GM23338 (cell line): ENCODE results near the gene TBCB. TPM values are rescaled to one million over a fixed set of nuclear protein-coding genes. Genes with fewer than 3 reads are reported as not detected.
A peak's percentile ranks its signal among the peaks of the same experiment; 100 is the strongest.

Source experiments
- ATAC-seq: fragments of 200-7000 bp; cut with Tn5 transposase; 3 replicates; pipeline ENCODE4 v1.9.1; 2020
- DNase-seq: peaks from one replicate; pipeline ENCODE4 v3.0.0-alpha.2; 2015; ENCODE audit warnings: low spot score
- H2AFZ ChIP-seq: fragments of 200-600 bp; sonication (generic); 2 replicates; pipeline ENCODE4 v1.8.0; 2016; ENCODE audit warnings: antibody characterized with exemption, mild to moderate bottlenecking, moderate library complexity
- H3F3A ChIP-seq: fragments of 200-600 bp; sonication (generic); replicated peaks from 2 replicates; pipeline ENCODE4 v1.8.0; 2017; ENCODE audit warnings: antibody characterized with exemption, mixed run types, low read depth
- H3K27ac ChIP-seq: fragments of 200-600 bp; sonication (generic); 2 replicates; pipeline ENCODE4 v1.6.1; 2016; ENCODE audit warnings: low read depth
- H3K27me3 ChIP-seq: fragments of 200-600 bp; sonication (generic); 2 replicates; pipeline ENCODE4 v1.8.0; 2016; ENCODE audit warnings: mild to moderate bottlenecking, mixed run types, moderate library complexity; ENCODE audit not compliant: insufficient read depth
- H3K36me3 ChIP-seq: fragments of 200-600 bp; sonication (generic); 2 replicates; pipeline ENCODE4 v1.8.0; 2016; ENCODE audit warnings: mild to moderate bottlenecking; ENCODE audit not compliant: insufficient read depth
- H3K4me1 ChIP-seq: fragments of 200-600 bp; sonication (generic); 2 replicates; pipeline ENCODE4 v1.8.0; 2016; ENCODE audit warnings: mild to moderate bottlenecking, moderate library complexity; ENCODE audit not compliant: insufficient read depth
- H3K4me2 ChIP-seq: fragments of 200-600 bp; sonication (generic); 2 replicates; pipeline ENCODE4 v1.7.1; 2017; ENCODE audit warnings: mixed run types
- H3K4me3 ChIP-seq: fragments of 200-600 bp; sonication (generic); 2 replicates; pipeline ENCODE4 v1.6.1; 2016; ENCODE audit warnings: mixed run types
- H3K79me2 ChIP-seq: fragments of 200-600 bp; sonication (generic); replicated peaks from 2 replicates; pipeline ENCODE4 v1.8.0; 2017; ENCODE audit warnings: mild to moderate bottlenecking; ENCODE audit not compliant: insufficient read depth
- H3K9me2 ChIP-seq: fragments of 200-600 bp; sonication (generic); 2 replicates; pipeline ENCODE4 v1.8.0; 2017; ENCODE audit not compliant: insufficient read depth
- H4K20me1 ChIP-seq: fragments of 200-600 bp; sonication (generic); replicated peaks from 2 replicates; pipeline ENCODE4 v1.8.0; 2017; ENCODE audit warnings: mild to moderate bottlenecking; ENCODE audit not compliant: insufficient read depth
- H3K27ac Mint-ChIP-seq: 2 replicates; pipeline ENCODE4 v1.8.0; 2020; ENCODE audit warnings: inconsistent platforms, mild to moderate bottlenecking, moderate library complexity, mixed read lengths
- H3K27me3 Mint-ChIP-seq: 3 replicates; pipeline ENCODE4 v1.8.0; 2022; ENCODE audit warnings: low read depth, mild to moderate bottlenecking, moderate library complexity, mixed read lengths, inconsistent platforms; ENCODE audit not compliant: insufficient read depth, poor library complexity
- H3K36me3 Mint-ChIP-seq: 3 replicates; pipeline ENCODE4 v1.8.0; 2021; ENCODE audit warnings: low read depth, mild to moderate bottlenecking, inconsistent platforms, moderate library complexity, mixed read lengths
- H3K4me1 Mint-ChIP-seq: 3 replicates; pipeline ENCODE4 v1.8.0; 2020; ENCODE audit warnings: mild to moderate bottlenecking, inconsistent platforms, mixed read lengths
- H3K4me3 Mint-ChIP-seq: 3 replicates; pipeline ENCODE4 v1.8.0; 2021; ENCODE audit warnings: moderate library complexity, mild to moderate bottlenecking, inconsistent platforms, mixed read lengths
- H3K9me3 Mint-ChIP-seq: 3 replicates; pipeline ENCODE4 v1.8.0; 2020; ENCODE audit warnings: moderate library complexity, mild to moderate bottlenecking, inconsistent platforms, mixed read lengths
- CREB1 ChIP-seq: fragments of 250-450 bp; sonication (Bioruptor Pico); IDR thresholded peaks from 2 replicates; pipeline ENCODE4 v1.5.0; 2020; ENCODE audit warnings: low read depth, mild to moderate bottlenecking, moderate library complexity
- EZH2 ChIP-seq: fragments of 200-600 bp; sonication (generic); IDR thresholded peaks from one replicate; pipeline ENCODE4 v1.8.0; 2017; ENCODE audit warnings: antibody characterized with exemption, mild to moderate bottlenecking, low read depth; ENCODE audit not compliant: unreplicated experiment
- EZH2phosphoT487 ChIP-seq: fragments of 200-600 bp; sonication (generic); IDR thresholded peaks from one replicate; pipeline ENCODE4 v1.8.1; 2018; ENCODE audit warnings: antibody characterized with exemption; ENCODE audit not compliant: unreplicated experiment
- NANOG ChIP-seq: IDR thresholded peaks from 2 replicates; pipeline ENCODE4 v1.6.1; 2016; ENCODE audit warnings: antibody characterized with exemption, borderline replicate concordance
- POLR2AphosphoS5 ChIP-seq: IDR thresholded peaks from 2 replicates; pipeline ENCODE4 v1.6.1; 2016; ENCODE audit warnings: antibody characterized with exemption, low read depth
- STAT1 ChIP-seq: IDR thresholded peaks from one replicate; pipeline ENCODE4 v1.6.1; 2016; ENCODE audit warnings: antibody characterized with exemption; ENCODE audit not compliant: unreplicated experiment
- ZNF331 ChIP-seq: fragments of 250-450 bp; sonication (Bioruptor Pico); IDR thresholded peaks from 2 replicates; pipeline ENCODE4 v1.5.0; 2020; ENCODE audit warnings: low read depth, mild to moderate bottlenecking, moderate library complexity
- polyA plus RNA-seq: library from polyadenylated mRNA; unstranded; fragments of >200 nt; fragmentation: Nextera tagmentation; extraction: Ambion mirVana; gene quantifications from 2 replicates; pipeline ENCODE4 v1.2.1, GENCODE V29; 2016
- total RNA-seq: library from RNA; depleted of rRNA; stranded (reverse); fragments of >200 nt; shearing (Covaris generic); gene quantifications from 2 replicates; pipeline ENCODE4 v1.2.3, GENCODE V29; 2014
- TF ChIP-seq, protein P1 (sequence below): IDR thresholded peaks from one replicate; pipeline ENCODE4 v1.6.1; 2018; ENCODE audit warnings: antibody characterized with exemption; ENCODE audit not compliant: unreplicated experiment
- TF ChIP-seq, protein P2 (sequence below): IDR thresholded peaks from 2 replicates; pipeline ENCODE4 v1.6.1; 2016; ENCODE audit warnings: antibody characterized with exemption
- TF ChIP-seq, protein P3 (sequence below), 2 experiments: fragments of 200-600 bp in 1 of 2; sonication (generic) in 1 of 2; conservative IDR thresholded peaks; 2 replicates each; pipeline versions ENCODE4 v1.5.1 to v1.6.1; 2016 to 2017; ENCODE audit warnings: antibody characterized with exemption in 2 of 2, low read depth in 2 of 2, mild to moderate bottlenecking in 2 of 2, moderate library complexity in 1 of 2
- TF ChIP-seq, protein P4 (sequence below): fragments of 250-450 bp; sonication (Bioruptor Pico); IDR thresholded peaks from 2 replicates; pipeline ENCODE4 v1.5.0; 2020; ENCODE audit warnings: mild to moderate bottlenecking, moderate library complexity

The TBCB gene
- total and polyA plus RNA-seq, 2 experiments from 2014 or later, result 275 to 290 TPM

DNA sequence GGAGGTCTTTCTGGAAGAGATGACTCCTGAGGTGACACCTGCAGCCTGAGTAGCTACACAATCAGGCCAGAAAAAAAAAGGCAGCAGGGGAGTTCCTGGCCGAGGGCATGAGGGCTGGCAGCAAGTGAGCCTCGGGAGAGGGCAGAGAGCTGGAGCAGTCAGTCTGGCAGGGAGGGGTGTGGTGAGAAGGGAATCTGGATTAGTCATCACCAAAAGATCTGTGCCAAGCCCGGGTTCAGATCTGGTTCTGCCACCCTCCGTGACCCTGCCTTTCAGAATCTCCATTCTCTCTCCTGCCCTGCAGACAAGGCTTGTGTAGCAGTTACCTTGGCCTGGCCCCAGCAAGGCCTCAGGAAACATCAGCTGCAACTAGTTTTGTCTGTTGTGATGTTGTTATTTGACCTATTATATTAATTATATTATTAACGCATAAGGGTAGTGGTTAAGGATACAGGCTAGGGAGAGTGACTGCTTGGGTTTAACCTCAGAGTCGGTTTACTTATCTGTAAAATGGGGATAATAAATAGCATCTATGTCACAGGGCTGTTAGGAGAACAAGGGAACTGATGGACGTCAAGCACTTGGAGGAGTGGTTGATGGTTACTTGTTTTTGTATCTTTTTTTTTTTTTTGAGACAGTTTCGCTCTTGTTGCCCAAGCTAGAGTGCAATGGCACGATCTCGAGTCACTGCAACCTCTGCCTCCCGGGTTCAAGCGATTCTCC, 21.9 kb downstream of the TBCB start (continued):
- TF ChIP-seq, protein P1, sequence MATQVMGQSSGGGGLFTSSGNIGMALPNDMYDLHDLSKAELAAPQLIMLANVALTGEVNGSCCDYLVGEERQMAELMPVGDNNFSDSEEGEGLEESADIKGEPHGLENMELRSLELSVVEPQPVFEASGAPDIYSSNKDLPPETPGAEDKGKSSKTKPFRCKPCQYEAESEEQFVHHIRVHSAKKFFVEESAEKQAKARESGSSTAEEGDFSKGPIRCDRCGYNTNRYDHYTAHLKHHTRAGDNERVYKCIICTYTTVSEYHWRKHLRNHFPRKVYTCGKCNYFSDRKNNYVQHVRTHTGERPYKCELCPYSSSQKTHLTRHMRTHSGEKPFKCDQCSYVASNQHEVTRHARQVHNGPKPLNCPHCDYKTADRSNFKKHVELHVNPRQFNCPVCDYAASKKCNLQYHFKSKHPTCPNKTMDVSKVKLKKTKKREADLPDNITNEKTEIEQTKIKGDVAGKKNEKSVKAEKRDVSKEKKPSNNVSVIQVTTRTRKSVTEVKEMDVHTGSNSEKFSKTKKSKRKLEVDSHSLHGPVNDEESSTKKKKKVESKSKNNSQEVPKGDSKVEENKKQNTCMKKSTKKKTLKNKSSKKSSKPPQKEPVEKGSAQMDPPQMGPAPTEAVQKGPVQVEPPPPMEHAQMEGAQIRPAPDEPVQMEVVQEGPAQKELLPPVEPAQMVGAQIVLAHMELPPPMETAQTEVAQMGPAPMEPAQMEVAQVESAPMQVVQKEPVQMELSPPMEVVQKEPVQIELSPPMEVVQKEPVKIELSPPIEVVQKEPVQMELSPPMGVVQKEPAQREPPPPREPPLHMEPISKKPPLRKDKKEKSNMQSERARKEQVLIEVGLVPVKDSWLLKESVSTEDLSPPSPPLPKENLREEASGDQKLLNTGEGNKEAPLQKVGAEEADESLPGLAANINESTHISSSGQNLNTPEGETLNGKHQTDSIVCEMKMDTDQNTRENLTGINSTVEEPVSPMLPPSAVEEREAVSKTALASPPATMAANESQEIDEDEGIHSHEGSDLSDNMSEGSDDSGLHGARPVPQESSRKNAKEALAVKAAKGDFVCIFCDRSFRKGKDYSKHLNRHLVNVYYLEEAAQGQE, result no peak
- TF ChIP-seq EZH2, result no peak
- no peak for TF ChIP-seq EZH2phosphoT487
- no peak for TF ChIP-seq POLR2AphosphoS5
- TF ChIP-seq, protein P2, sequence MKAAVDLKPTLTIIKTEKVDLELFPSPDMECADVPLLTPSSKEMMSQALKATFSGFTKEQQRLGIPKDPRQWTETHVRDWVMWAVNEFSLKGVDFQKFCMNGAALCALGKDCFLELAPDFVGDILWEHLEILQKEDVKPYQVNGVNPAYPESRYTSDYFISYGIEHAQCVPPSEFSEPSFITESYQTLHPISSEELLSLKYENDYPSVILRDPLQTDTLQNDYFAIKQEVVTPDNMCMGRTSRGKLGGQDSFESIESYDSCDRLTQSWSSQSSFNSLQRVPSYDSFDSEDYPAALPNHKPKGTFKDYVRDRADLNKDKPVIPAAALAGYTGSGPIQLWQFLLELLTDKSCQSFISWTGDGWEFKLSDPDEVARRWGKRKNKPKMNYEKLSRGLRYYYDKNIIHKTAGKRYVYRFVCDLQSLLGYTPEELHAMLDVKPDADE, result no peak
- no peak for TF ChIP-seq CREB1

DNA sequence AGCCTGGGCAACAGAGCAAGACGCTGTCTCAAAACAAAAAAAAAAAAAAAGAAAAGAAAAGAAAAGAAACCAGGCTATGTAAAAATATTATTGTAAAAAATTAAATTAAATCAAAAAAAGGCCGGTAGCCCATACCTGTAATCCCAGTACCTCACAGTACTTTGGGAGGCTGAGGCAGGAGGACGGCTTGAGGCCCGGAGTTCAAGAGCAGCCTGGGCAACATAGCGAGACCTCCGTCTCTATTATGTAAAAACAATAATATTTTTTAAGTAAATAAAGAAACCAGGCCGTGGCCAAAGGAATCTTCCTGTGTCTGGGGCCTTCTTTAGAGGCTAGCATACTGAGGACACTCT, 23.8 kb downstream of the TBCB start:
- H3K27ac ChIP-seq, result peak overlapping the region; percentile 79; the same call in 1 of the 2 replicates
- Mint-ChIP-seq H3K4me1 (peaks cover 16% of the 10 kb centered on the region), H3K9me3 (no peaks in the 10 kb centered on the region)
- TF ChIP-seq ZNF331 (CRISPR knock-in tag) (no peak), EZH2 (no peak), NANOG (no peak), STAT1 (no peak)
- TF ChIP-seq, protein P2, result no peak
- TF ChIP-seq, protein P3, sequence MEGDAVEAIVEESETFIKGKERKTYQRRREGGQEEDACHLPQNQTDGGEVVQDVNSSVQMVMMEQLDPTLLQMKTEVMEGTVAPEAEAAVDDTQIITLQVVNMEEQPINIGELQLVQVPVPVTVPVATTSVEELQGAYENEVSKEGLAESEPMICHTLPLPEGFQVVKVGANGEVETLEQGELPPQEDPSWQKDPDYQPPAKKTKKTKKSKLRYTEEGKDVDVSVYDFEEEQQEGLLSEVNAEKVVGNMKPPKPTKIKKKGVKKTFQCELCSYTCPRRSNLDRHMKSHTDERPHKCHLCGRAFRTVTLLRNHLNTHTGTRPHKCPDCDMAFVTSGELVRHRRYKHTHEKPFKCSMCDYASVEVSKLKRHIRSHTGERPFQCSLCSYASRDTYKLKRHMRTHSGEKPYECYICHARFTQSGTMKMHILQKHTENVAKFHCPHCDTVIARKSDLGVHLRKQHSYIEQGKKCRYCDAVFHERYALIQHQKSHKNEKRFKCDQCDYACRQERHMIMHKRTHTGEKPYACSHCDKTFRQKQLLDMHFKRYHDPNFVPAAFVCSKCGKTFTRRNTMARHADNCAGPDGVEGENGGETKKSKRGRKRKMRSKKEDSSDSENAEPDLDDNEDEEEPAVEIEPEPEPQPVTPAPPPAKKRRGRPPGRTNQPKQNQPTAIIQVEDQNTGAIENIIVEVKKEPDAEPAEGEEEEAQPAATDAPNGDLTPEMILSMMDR (conservative IDR thresholded peaks at IDR 0.05; ENCODE audit: low read depth in 2 of 2), result no peak
- TF ChIP-seq, protein P4, sequence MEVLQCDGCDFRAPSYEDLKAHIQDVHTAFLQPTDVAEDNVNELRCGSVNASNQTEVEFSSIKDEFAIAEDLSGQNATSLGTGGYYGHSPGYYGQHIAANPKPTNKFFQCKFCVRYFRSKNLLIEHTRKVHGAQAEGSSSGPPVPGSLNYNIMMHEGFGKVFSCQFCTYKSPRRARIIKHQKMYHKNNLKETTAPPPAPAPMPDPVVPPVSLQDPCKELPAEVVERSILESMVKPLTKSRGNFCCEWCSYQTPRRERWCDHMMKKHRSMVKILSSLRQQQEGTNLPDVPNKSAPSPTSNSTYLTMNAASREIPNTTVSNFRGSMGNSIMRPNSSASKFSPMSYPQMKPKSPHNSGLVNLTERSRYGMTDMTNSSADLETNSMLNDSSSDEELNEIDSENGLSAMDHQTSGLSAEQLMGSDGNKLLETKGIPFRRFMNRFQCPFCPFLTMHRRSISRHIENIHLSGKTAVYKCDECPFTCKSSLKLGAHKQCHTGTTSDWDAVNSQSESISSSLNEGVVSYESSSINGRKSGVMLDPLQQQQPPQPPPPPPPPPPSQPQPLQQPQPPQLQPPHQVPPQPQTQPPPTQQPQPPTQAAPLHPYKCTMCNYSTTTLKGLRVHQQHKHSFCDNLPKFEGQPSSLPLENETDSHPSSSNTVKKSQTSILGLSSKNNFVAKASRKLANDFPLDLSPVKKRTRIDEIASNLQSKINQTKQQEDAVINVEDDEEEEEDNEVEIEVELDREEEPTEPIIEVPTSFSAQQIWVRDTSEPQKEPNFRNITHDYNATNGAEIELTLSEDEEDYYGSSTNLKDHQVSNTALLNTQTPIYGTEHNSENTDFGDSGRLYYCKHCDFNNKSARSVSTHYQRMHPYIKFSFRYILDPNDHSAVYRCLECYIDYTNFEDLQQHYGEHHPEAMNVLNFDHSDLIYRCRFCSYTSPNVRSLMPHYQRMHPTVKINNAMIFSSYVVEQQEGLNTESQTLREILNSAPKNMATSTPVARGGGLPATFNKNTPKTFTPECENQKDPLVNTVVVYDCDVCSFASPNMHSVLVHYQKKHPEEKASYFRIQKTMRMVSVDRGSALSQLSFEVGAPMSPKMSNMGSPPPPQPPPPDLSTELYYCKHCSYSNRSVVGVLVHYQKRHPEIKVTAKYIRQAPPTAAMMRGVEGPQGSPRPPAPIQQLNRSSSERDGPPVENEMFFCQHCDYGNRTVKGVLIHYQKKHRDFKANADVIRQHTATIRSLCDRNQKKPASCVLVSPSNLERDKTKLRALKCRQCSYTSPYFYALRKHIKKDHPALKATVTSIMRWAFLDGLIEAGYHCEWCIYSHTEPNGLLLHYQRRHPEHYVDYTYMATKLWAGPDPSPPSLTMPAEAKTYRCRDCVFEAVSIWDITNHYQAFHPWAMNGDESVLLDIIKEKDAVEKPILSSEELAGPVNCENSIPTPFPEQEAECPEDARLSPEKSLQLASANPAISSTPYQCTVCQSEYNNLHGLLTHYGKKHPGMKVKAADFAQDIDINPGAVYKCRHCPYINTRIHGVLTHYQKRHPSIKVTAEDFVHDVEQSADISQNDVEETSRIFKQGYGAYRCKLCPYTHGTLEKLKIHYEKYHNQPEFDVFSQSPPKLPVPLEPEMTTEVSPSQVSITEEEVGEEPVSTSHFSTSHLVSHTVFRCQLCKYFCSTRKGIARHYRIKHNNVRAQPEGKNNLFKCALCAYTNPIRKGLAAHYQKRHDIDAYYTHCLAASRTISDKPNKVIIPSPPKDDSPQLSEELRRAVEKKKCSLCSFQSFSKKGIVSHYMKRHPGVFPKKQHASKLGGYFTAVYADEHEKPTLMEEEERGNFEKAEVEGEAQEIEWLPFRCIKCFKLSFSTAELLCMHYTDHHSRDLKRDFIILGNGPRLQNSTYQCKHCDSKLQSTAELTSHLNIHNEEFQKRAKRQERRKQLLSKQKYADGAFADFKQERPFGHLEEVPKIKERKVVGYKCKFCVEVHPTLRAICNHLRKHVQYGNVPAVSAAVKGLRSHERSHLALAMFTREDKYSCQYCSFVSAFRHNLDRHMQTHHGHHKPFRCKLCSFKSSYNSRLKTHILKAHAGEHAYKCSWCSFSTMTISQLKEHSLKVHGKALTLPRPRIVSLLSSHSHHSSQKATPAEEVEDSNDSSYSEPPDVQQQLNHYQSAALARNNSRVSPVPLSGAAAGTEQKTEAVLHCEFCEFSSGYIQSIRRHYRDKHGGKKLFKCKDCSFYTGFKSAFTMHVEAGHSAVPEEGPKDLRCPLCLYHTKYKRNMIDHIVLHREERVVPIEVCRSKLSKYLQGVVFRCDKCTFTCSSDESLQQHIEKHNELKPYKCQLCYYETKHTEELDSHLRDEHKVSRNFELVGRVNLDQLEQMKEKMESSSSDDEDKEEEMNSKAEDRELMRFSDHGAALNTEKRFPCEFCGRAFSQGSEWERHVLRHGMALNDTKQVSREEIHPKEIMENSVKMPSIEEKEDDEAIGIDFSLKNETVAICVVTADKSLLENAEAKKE (CRISPR knock-in tag), result no peak

More for the DNA sequence above, 23.8 kb downstream of the TBCB start:
- Histone ChIP-seq H3K79me2 (peaks cover 6% of the 10 kb centered on the region), H3K27me3 (no peaks in the 10 kb centered on the region), H3K4me3 (peak overlapping the region; percentile 100), H3K36me3 (peaks cover 12% of the 10 kb centered on the region), H3F3A (peaks cover 12% of the 10 kb centered on the region; the same call in 1 of the 2 replicates), H3K4me1 (no peaks in the 10 kb centered on the region; the same call in 1 of the 2 replicates), H3K9me2 (no peaks in the 10 kb centered on the region), H3K4me2 (peak overlapping the region; percentile 98), H4K20me1 (no peaks in the 10 kb centered on the region), H2AFZ (peak overlapping the region; percentile 98)
- Mint-ChIP-seq H3K27me3 (peaks cover 11% of the 10 kb centered on the region), H3K36me3 (peaks cover 23% of the 10 kb centered on the region), H3K4me3 (peak overlapping the region; percentile 100), H3K27ac (no peak overlapping the region)
- ATAC-seq, result no peak
- no peak for DNase-seq
